NB4 (cell line): Measurements from ENCODE around the gene GATM.

Experiments
- DNase-seq: peaks from one replicate; pipeline ENCODE4 v3.0.0; 2010; ENCODE audit warnings: low read depth
- H3K4me3 ChIP-seq: one replicate; pipeline ENCODE4 v1.5.1; 2011; ENCODE audit warnings: mild to moderate bottlenecking, low read depth, low read length, moderate library complexity
- CTCF ChIP-seq: IDR thresholded peaks from one replicate; pipeline ENCODE4 v1.5.1; 2012; ENCODE audit warnings: low read depth, low read length
- MAX ChIP-seq: IDR thresholded peaks from 2 replicates; pipeline ENCODE4 v1.6.1; 2011; ENCODE audit warnings: low read depth, low read length
- MYC ChIP-seq: IDR thresholded peaks from 2 replicates; pipeline ENCODE4 v1.6.1; 2011; ENCODE audit warnings: low read depth, low read length
- POLR2A ChIP-seq: IDR thresholded peaks from 2 replicates; pipeline ENCODE4 v1.6.1; 2011; ENCODE audit warnings: mild to moderate bottlenecking; ENCODE audit not compliant: insufficient read length; ENCODE audit errors: extremely low read depth

The GATM gene

GRCh38 chr15:45414215-45414885 is 36.0 kb upstream of the GATM start:
- no peak for TF ChIP-seq CTCF
- TF ChIP-seq MAX, result no peak
- TF ChIP-seq POLR2A, result no peak
- TF ChIP-seq MYC, result no peak
- H3K4me3 ChIP-seq, result no peak overlapping the region
- no peak for DNase-seq

- no peak for DNase-seq
- H3K4me3 ChIP-seq, result no peak overlapping the region
Observed at GRCh38 chr15:45409596-45409995, 31.3 kb upstream of the GATM start.

GRCh38 chr15:45407786-45408185 is 29.4 kb upstream of the GATM start:
- DNase-seq, result no peak
- no peak overlapping the region for H3K4me3 ChIP-seq
- no peak for TF ChIP-seq POLR2A
- no peak for TF ChIP-seq CTCF
- no peak for TF ChIP-seq MAX
- no peak for TF ChIP-seq MYC

More at GRCh38 chr15:45409596-45409995, 31.3 kb upstream of the GATM start:
- no peak for TF ChIP-seq POLR2A
- no peak for TF ChIP-seq CTCF
- TF ChIP-seq MYC, result no peak
- TF ChIP-seq MAX, result no peak

GRCh38 chr15:45402955-45403877 is 24.9 kb upstream of the GATM start:
- DNase-seq, result peak; percentile 66
- peak overlapping the region; percentile 97 for H3K4me3 ChIP-seq
- TF ChIP-seq MYC, result peak; percentile 65; the same call in 1 of the 2 replicates
- TF ChIP-seq CTCF, result no peak
- TF ChIP-seq POLR2A, result no peak
- TF ChIP-seq MAX, result 0 out of 2 replicates have a peak, but pooled peaks have one; percentile 36

GRCh38 chr15:45402162-45402954 is 24.0 kb upstream of the GATM start:
- TF ChIP-seq POLR2A (peak; percentile 94), MYC (peak; percentile 73), CTCF (no peak), MAX (peak; percentile 86)
- peak overlapping the region; percentile 97 for H3K4me3 ChIP-seq
- peak; percentile 98 for DNase-seq
